ENCODE data around the gene MTHFS. TPM values are rescaled to one million over a fixed set of nuclear protein-coding genes. Genes with fewer than 3 reads are reported as not detected.

Gene MTHFS
- total and polyA plus RNA-seq, 12 donors, result 10.1 to 38.5 (median 19.9) TPM

- H3K36me3 ChIP-seq, result peaks cover 0 to 4% (median 0%) of the 10 kb centered on the region in 9 donors
- H3K9me3 ChIP-seq, result peaks cover 0 to 7% (median 0%) of the 10 kb centered on the region in 11 donors
- intact Hi-C loops (cut with DNase I), result no loop called here
- no peak overlapping the region for H3K4me3 ChIP-seq
- H3K27me3 ChIP-seq, result no peaks in the 10 kb centered on the region
- H3K4me1 ChIP-seq, result peaks cover 0 to 8% (median 0%) of the 10 kb centered on the region in 9 donors
- DNase-seq (no peak), ATAC-seq (no peak)
- 86 to 100% methylated on average over 1 of the region's 1 CpG for WGBS, 2 donors
- TF ChIP-seq CTCF (IDR thresholded peaks at IDR 0.05), result no peak
- H3K27ac ChIP-seq, result no peak overlapping the region
Observed at GRCh38 chr15:79832367-79833120, 64.3 kb downstream of the MTHFS start.

- intact Hi-C loops (cut with DNase I), result no loop called here
- peaks cover 0 to 7% (median 0%) of the 10 kb centered on the region in 11 donors for H3K9me3 ChIP-seq
Observed at GRCh38 chr15:79831604-79832003, 65.2 kb downstream of the MTHFS start.

GRCh38 chr15:79829950-79830349 is 66.9 kb downstream of the MTHFS start:
- Histone ChIP-seq H3K9me3 (peaks cover 0 to 7% (median 0%) of the 10 kb centered on the region in 11 donors), H3K36me3 (peaks cover 0 to 4% (median 0%) of the 10 kb centered on the region in 9 donors), H3K4me1 (peaks cover 0 to 8% (median 0%) of the 10 kb centered on the region in 9 donors), H3K27me3 (no peaks in the 10 kb centered on the region), H3K4me3 (no peak overlapping the region), H3K27ac (no peak overlapping the region)
- intact Hi-C loops (cut with DNase I), result no loop called here
- no peak for TF ChIP-seq CTCF (IDR thresholded peaks at IDR 0.05)
- ATAC-seq, result no peak
- no peak for DNase-seq
- 94 to 98% methylated on average over 14 of the region's 14 CpGs for WGBS, 2 donors

More at GRCh38 chr15:79831604-79832003, 65.2 kb downstream of the MTHFS start:
- Histone ChIP-seq H3K36me3 (peaks cover 0 to 4% (median 0%) of the 10 kb centered on the region in 9 donors), H3K27ac (no peak overlapping the region), H3K4me1 (peaks cover 0 to 8% (median 0%) of the 10 kb centered on the region in 9 donors), H3K27me3 (no peaks in the 10 kb centered on the region), H3K4me3 (no peak overlapping the region)
- 100% methylated on average over 1 of the region's 1 CpG for WGBS, 2 donors
- DNase-seq (no peak), ATAC-seq (no peak)
- TF ChIP-seq CTCF (IDR thresholded peaks at IDR 0.05), result no peak

GRCh38 chr15:79828447-79828846 is 68.4 kb downstream of the MTHFS start:
- peaks cover 0 to 4% (median 0%) of the 10 kb centered on the region in 9 donors for H3K36me3 ChIP-seq
- no peak overlapping the region for H3K4me3 ChIP-seq
- H3K27ac ChIP-seq, result no peak overlapping the region
- TF ChIP-seq CTCF (IDR thresholded peaks at IDR 0.05), result no peak
- ATAC-seq, result no peak
- no peaks in the 10 kb centered on the region for H3K27me3 ChIP-seq
- H3K9me3 ChIP-seq, result peaks cover 0 to 7% (median 0%) of the 10 kb centered on the region in 11 donors
- intact Hi-C loops (cut with DNase I), result no loop called here
- no peaks in the 10 kb centered on the region for H3K4me1 ChIP-seq
- DNase-seq, result no peak

All from heart right ventricle (tissue), 16 donors.